GM12874 (cell line): ENCODE measurements around the gene CLEC19A.

Experiments
- TF ChIP-seq, protein P1 (sequence below): IDR thresholded peaks from 2 replicates; pipeline ENCODE4 v1.5.1; 2011; ENCODE audit warnings: low read depth, mild to moderate bottlenecking, control low read depth, low read length, moderate library complexity; ENCODE audit not compliant: insufficient read depth

Gene CLEC19A

DNA sequence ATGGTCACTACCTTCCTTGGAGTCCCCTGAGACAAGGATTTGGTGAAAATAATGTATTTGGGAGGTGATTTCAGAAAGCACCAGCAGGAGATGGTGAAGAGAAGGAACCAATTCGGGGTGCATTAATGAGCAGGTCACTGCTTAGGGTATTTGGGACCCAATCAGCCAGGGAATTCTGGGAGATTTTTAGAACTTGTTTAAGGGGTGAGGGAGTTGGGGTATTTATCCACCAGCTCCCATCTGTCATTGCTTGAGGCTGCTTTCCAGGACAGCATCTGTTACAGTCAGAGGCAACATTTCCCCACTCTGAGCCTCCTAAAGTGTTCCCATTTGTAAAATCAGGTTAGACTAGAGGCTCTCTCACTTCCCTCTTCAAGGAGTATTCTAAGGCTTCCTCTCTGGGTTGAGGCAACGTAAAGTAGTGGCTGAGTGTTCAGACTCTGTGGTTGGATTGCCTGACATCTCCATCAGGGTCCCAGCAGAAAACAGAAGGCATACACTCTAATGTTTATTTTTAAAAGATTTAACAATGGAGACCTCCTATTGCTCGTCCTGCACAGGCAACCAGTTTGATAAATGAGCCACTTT is 60.9 kb downstream of the CLEC19A start:
- TF ChIP-seq, protein P1, sequence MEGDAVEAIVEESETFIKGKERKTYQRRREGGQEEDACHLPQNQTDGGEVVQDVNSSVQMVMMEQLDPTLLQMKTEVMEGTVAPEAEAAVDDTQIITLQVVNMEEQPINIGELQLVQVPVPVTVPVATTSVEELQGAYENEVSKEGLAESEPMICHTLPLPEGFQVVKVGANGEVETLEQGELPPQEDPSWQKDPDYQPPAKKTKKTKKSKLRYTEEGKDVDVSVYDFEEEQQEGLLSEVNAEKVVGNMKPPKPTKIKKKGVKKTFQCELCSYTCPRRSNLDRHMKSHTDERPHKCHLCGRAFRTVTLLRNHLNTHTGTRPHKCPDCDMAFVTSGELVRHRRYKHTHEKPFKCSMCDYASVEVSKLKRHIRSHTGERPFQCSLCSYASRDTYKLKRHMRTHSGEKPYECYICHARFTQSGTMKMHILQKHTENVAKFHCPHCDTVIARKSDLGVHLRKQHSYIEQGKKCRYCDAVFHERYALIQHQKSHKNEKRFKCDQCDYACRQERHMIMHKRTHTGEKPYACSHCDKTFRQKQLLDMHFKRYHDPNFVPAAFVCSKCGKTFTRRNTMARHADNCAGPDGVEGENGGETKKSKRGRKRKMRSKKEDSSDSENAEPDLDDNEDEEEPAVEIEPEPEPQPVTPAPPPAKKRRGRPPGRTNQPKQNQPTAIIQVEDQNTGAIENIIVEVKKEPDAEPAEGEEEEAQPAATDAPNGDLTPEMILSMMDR = no peak

DNA sequence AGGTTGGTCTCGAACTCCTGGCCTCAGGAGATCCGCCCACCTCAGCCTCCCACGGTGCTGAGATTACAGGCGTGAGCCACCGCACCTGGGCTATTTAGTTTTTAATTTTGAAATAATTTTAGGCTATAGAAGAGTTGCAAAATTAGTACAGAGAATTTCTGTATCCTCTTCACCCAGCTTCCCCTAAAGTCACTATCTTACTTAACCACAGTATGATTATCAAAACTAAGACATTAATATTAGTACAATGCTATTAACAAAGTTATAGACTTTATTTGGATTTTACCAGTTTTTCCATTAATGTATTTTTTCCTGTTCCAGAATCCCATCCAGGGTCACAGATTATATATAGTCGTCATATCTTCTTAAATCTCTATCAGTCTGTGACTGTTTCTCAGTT is 62.6 kb downstream of the CLEC19A start:
- TF ChIP-seq, protein P1 = no peak

GRCh38 chr16:19348578-19349315 is 63.2 kb downstream of the CLEC19A start:
- TF ChIP-seq, protein P1 = no peak

DNA sequence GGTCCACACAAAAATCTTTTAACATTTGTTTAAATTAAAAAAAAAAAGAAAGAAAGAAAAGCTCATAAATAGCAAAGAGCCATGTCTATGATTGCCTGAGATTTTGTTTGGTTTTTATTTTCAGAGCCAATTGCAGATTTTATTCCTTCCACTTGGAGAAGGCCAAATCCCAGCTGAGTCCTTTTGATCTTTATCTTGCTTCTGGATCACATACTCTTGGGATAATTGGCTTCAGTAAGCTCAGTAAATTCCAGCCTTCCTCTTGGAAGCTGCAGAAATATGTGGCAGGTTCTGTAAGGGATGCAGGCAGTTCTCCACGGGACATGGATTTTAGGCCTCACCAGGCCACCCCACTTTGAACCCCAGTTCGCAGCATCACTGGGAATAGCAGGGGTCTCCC is 68.8 kb downstream of the CLEC19A start:
- TF ChIP-seq, protein P1 = no peak

DNA sequence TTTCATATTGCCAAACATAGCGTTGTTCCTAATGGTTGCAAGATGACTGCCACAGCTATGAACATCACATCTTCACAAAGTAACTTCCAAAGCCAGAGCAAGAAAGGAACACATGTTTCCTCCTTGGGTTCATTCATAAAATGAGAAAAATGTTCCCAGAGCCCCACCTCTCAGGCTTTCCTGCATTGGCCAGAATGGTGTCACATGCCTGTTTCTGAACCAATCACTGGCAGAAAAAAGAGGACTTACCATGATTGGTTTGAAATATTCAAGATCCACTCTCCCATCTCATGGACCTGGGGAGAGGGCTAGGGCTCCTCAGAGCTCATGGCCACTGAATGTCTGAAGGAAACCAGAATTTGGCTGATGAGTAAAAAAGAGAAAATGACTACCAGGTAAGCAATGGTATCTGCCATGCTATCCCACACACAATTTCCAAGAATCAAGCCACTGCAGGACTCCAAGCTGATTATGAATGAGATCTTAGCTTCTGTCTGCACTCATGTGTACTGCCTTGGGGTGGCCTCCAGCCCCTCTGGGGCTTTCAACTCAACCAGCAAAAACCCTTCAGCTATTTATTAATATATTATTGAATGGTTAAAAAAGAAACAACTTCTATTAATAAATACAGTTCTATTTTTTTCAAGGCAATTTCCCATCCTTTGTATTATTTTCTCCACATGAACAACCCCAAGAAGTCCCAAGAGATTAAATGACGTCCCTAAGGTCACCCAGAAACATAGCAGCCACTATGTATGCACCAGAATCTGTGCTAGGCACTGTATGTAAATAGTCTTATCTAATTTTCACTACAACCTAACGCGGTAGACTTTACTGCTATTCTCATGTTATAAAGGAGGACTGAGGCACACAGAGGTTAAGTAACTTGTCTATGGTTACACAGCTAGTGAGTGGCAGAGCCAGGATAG is 70.8 kb downstream of the CLEC19A start:
- TF ChIP-seq, protein P1 = no peak

GRCh38 chr16:19359556-19359955 is 74.0 kb downstream of the CLEC19A start:
- TF ChIP-seq, protein P1 = no peak
